GM15510 (cell line): ENCODE results near the gene NR4A1.

Experiments used
- POLR2A ChIP-seq: IDR thresholded peaks from 3 replicates; pipeline ENCODE4 v1.6.1; 2011; ENCODE audit warnings: borderline replicate concordance; ENCODE audit not compliant: insufficient read length; ENCODE audit errors: extremely low read depth

Gene NR4A1

GRCh38 chr12:52013626-52014310 is 37.5 kb upstream of the NR4A1 start:
- no peak for TF ChIP-seq POLR2A

- TF ChIP-seq POLR2A = no peak
These were observed 36.4 kb upstream of the NR4A1 start for GRCh38 chr12:52014567-52015530.

DNA sequence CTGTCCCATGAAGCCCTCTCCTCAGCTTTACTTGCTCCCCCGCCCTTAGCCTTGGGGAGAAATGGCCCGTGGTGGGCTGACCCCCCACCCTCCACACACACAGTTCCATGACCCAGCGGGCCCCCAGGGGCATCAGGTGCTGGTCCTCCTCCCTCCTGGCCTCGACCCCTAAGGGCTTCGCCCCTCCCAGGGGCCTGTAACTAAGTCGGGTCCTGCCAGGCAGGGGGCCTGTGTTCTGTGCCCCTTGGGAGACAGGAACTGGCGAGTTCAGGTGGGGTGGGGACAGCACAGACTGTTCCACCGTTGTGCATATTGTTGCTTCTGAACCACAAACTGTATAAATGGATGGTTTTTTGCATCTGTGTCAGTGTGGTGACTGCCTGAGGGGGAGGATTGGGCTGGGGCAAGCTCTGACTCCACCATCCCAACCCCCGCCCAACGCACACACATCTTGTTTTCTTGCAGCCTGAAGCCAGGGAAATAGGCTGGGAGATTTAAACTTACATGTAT is 35.7 kb upstream of the NR4A1 start:
- no peak for TF ChIP-seq POLR2A

- TF ChIP-seq POLR2A = no peak
These were observed 32.7 kb upstream of the NR4A1 start for GRCh38 chr12:52018433-52019112.

DNA sequence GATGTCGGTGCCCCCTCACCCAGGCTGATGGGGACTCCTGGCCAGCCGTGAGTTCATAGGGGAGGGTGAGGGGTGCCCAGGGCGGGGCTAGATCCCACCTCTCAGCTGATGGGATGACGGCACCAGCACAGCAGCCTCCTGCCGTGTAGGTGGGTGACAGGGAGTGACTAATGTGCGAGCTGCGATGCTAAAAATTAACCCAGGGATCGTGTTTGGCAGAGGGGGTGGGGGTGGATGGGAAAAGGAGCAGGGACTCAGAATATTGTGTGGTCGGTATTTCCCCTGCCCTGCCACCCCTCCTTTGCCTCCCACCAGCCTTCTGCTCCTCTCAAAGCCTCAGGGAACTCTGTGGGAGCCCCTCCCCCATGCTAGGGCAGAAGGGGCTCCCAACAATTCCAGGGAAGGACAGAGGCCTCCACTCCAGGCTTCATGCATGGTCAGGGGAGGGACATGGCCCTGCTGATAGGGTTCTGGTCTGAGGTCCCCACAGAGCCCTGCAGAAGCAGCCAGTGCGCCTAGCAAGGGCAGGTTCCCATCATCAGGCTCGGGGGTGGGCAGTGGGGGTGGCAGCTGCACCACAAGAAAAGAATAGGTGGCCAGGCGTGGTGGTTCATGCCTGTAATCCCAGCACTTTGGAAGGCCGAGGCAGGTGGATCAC is 32.0 kb upstream of the NR4A1 start:
- TF ChIP-seq POLR2A = no peak

DNA sequence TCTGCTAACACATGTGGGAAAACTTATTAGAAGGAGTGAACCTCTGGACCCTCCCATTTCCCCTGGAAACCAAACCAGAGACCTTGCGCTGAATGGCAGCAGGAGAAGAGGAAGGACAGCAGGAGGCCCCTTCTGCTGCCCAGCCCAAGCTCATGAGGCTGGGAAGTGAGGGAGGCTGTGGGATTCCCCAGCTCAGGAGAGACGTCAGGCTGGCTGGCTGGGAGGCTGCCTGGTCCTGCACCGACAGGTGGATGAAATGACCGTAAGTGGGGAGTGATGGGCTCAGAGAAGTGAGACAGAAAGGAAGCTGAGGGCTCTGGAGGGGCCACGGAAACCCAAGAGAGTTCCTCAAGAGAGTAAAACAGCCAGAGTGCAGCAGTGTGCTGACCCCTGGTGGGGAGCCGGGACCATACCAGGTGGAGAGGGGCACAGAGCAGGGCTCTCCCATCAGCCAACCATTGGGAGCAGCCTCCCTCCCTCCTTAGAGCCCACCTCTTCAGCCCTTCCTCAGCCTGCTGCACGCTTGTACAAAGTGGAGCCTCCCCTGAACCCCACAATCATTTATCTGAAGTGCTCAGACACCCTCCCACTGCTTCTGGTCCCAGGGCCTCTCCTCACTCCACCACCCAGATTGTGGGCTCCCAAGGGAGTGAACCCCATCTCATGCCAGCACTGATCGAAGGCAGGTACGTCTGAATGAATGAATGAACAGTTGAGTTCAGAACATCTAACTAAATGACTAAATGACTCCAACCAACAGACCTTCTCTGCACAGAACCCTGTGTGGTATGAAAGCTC is 30.5 kb upstream of the NR4A1 start:
- no peak for TF ChIP-seq POLR2A

DNA sequence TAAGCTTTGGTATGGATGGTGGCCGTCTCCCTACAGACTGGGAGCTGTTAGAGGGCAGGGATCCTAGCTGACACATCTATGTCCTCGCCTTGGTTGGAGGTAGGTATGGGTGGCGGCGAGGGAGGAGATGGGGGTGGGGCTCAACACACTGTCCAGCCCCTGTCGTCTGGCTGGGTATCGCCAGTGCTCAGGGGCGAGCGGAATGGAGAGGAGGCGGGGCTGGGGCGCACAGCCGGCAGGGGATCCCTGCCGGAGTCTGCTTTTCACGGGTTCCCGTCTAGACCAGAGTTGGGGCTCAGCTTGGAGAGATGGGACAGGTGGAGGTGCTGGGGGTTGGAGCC is 28.4 kb upstream of the NR4A1 start:
- no peak for TF ChIP-seq POLR2A

DNA sequence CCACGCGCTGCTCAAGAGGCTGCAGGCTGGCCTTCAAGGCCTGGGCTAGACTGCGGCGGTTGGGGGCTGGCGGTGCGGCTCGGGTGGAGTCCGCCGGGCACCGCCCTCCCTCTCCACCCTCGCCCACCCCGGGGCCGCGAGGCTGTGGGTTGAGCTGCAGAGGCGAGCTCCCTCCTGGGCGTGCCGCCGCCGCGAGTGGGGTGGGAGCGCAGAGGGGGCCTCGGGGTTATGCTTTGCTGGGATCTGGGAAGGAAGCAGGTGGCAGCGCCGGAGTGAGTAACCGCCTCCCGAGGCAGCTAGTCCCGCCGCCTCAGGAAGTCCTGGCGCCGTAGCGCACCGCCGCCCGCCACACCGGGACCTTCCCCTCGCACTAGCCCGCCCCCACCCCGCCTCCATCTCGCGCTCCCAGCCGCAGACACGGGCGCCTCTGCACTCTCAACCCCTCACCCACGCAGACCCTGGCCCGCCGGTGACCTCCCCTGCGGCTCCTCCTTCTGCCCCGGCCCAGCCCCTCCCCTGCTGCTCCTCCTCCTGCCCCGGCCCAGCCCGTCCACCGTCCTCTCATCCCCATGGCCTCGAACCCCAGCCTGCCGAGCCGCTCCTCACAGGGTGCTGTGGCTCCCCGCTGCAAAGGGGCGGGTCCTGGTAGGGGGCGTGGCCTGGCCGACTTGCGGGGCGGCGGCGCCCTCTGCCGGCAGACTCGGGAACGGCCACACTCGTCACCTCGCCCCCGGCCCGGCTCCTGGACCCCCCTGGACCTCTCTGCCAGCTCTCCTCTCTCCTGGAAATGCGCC is 27.9 kb upstream of the NR4A1 start:
- TF ChIP-seq POLR2A = no peak

DNA sequence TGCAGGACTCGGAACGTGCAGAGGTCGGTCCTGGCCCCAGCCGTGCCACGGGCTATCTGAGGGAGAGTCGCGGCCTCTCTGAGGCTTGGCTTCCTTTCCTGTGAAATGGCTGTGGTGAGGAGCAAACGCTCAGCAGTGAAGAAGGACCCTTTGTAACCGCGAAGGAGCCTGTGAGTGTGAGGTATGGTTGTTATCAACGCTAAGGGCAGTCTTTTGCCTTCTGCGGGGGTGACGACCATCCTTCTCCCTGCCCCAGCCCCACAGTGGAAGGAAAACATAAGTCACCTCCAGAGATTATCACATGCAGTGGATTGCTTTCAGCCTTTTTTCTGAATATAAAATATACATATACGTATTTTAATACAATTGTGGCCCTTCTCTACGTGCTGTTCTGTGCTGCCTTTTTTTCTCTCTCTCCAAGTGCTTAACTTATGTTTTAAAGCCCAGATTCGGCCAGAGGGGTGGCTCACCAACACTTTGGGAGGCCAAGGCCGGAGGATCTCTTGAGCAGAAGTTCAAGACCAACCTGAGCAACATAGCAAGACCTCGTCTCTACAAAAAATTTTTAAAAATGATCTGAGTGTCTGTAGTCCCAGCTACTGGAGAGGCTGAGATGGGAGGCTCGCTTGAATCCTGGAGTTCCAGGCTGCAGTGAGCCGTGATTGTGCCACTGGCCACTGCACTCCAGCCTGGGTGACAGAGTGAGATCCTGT is 27.1 kb upstream of the NR4A1 start:
- no peak for TF ChIP-seq POLR2A

- no peak for TF ChIP-seq POLR2A
These were observed 26.4 kb upstream of the NR4A1 start for GRCh38 chr12:52024845-52025230.

DNA sequence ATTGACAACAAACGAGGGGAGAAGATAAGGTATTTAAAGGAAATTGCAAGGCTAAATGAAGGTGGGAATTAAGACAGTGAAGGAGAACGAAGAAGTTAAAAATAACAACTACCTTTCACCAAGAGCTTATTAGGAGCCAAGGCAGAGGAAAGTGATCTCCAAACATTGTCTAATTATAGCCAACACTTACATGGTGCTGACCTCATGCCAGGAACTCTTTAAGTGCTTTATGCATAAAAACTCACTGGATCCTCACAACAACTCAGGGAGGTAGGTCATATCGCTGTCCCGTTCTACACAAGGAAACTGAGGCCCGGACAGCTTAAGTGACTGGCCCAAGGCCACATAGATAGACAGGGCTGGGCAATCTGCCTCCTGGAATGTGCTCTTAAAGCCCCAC is 25.0 kb upstream of the NR4A1 start:
- TF ChIP-seq POLR2A = no peak

- TF ChIP-seq POLR2A = no peak
These were observed 24.0 kb upstream of the NR4A1 start for GRCh38 chr12:52027085-52027843.
